Gastrocnemius medialis (tissue), 4 donors: ENCODE measurements around the gene SAMD8. TPM values are rescaled to one million over a fixed set of nuclear protein-coding genes. Genes with fewer than 3 reads are reported as not detected.

ENCODE experiments used
- ATAC-seq, 2 donors: fragments of 150-250 bp; one replicate each; pipeline ENCODE4 v1.9.1; 2016
- DNase-seq, 2 donors: peaks; one replicate each; pipeline ENCODE4 v3.0.0-alpha.2; 2019
- H3K27ac ChIP-seq, 4 donors: fragments of 200-600 bp; sonication (generic); 1 replicate in 1 of 4; 2 replicates in 3 of 4; pipeline ENCODE4 v1.5.1; 2016 to 2018; ENCODE audit warnings: mild to moderate bottlenecking in 2 of 4, moderate library complexity in 1 of 4
- H3K27me3 ChIP-seq, 3 donors: fragments of 200-600 bp; sonication (generic) in 2 of 3; 1 replicate in 1 of 3; 2 replicates in 2 of 3; pipeline versions ENCODE4 v1.5.1 to v1.6.0; 2016 to 2019; ENCODE audit warnings: mild to moderate bottlenecking in 1 of 3, moderate library complexity in 1 of 3
- H3K36me3 ChIP-seq, 2 donors: fragments of 200-600 bp; sonication (generic) in 1 of 2; one replicate each; pipeline ENCODE4 v1.5.1; 2017 to 2018
- H3K4me1 ChIP-seq, 2 donors: fragments of 200-600 bp; sonication (generic) in 1 of 2; one replicate each; pipeline ENCODE4 v1.5.1; 2016 to 2017; ENCODE audit warnings: mild to moderate bottlenecking in 2 of 2
- H3K4me3 ChIP-seq, 4 donors: fragments of 200-600 bp; sonication (generic) in 3 of 4; 1 replicate in 1 of 4; 2 replicates in 3 of 4; pipeline ENCODE4 v1.5.1; 2016 to 2019; ENCODE audit warnings: mild to moderate bottlenecking in 2 of 4
- H3K9me3 ChIP-seq, 3 donors: fragments of 200-600 bp; sonication (generic) in 2 of 3; 1 replicate in 1 of 3; 2 replicates in 2 of 3; pipeline ENCODE4 v1.5.1; 2016 to 2019
- POLR2A ChIP-seq, 2 donors: fragments of 450-650 bp; IDR thresholded peaks; one replicate each; pipeline ENCODE4 v1.6.1; 2017; ENCODE audit warnings: antibody characterized with exemption in 2 of 2, mild to moderate bottlenecking in 2 of 2, moderate library complexity in 2 of 2
- in situ Hi-C, 4 donors: fragments of 200-750 bp; cut with MboI; loops; one replicate each; pipeline versions ENCODE4 v1.15.0 to v1.8.0; 2017; ENCODE audit warnings: low sequenced_read_pairs in 4 of 4
- intact Hi-C: fragments of 100-400 bp; cut with DNase I; formaldehyde crosslinking; loops from one replicate; pipeline ENCODE4 v1.15.1; 2023; ENCODE audit warnings: low total_unique reads
- total RNA-seq, 4 donors: library from RNA; depleted of rRNA; stranded (reverse); fragments of >200 nt; gene quantifications; one replicate each; pipeline versions ENCODE4 v1.1.0 to v1.2.3, GENCODE V29; 2016
- TF ChIP-seq, protein P1 (sequence below), 5 experiments: fragments of 450-650 bp in 3 of 5; fragments of 200-600 bp in 2 of 5; sonication (generic) in 2 of 5; IDR thresholded peaks in 4 of 5; conservative IDR thresholded peaks in 1 of 5; 1 replicate in 4 of 5; 2 replicates in 1 of 5; pipeline ENCODE4 v1.5.1; 2016 to 2019; ENCODE audit warnings: antibody characterized with exemption in 5 of 5, mild to moderate bottlenecking in 3 of 5, moderate library complexity in 3 of 5

The SAMD8 gene
- total RNA-seq, 4 donors from 2014 or later = 46.2 to 125 (median 68.9) TPM

DNA sequence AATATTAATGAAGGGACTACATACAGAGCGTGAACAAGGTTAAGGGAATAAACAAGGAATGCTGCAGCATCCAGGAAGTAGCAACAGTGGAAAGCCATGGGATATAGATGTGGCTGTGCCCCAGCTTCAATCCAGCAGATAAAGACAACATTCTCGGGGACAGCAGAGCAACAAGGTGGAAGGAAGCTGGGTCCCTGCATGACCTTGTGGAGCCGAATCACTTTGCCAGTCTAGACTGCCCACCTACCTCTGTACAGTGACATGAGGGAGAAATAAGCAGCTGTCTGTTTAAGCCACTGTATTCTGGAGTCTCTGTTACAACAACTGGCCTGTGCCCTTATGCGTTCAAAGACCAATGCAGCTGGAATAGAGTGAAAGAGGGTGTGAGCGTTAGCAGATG, 30.1 kb upstream of the SAMD8 start:
- in situ Hi-C loops (no loop called here), intact Hi-C loops (no loop called here)
- no peaks in the 10 kb centered on the region for H3K27me3 ChIP-seq

DNA sequence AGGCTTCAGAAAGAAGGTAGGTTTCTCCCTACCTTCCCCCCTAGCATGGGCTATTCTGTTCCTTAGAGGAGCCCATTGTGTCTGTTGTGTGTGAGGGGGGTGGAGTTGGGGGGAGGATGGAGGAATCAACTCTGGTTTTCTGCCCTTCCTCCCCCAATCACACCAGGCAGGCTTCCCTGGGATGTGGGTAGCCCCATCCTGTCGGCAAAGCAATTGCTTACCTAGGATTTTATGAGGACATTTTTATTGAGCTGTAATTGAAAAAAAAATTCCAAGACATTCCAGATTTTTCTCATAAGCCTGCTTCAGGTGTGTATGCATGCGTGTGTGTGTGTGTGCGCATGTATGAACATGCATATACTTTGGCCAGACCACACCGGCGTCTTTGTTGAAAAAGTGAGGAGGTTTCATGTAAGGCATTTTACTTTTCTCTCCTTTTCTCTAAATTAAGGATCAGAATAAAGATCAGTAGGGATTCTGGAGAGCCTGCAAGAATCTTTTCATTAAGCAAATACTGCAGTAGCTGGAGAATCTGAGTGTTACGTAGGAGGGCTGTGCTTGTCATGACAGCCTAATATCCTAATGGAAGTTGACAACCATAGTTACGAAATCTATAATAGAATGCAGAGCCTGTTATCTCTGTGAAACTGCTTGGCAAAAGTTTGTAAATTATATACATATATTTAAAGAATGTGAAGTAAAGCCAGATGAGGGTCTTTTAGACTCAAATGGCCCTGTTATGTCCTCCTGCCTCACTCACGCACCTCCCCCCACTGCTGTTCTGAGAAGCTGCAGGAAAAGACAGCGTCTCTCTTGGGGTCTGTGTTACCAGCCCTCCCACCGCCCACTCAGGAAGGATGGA, 27.3 kb upstream of the SAMD8 start:
- in situ Hi-C loops (no loop called here), intact Hi-C loops (no loop called here)
- H3K36me3 ChIP-seq = no peaks in the 10 kb centered on the region
- DNase-seq (no peak), ATAC-seq (no peak)
- no peaks in the 10 kb centered on the region for H3K9me3 ChIP-seq
- TF ChIP-seq, protein P1, sequence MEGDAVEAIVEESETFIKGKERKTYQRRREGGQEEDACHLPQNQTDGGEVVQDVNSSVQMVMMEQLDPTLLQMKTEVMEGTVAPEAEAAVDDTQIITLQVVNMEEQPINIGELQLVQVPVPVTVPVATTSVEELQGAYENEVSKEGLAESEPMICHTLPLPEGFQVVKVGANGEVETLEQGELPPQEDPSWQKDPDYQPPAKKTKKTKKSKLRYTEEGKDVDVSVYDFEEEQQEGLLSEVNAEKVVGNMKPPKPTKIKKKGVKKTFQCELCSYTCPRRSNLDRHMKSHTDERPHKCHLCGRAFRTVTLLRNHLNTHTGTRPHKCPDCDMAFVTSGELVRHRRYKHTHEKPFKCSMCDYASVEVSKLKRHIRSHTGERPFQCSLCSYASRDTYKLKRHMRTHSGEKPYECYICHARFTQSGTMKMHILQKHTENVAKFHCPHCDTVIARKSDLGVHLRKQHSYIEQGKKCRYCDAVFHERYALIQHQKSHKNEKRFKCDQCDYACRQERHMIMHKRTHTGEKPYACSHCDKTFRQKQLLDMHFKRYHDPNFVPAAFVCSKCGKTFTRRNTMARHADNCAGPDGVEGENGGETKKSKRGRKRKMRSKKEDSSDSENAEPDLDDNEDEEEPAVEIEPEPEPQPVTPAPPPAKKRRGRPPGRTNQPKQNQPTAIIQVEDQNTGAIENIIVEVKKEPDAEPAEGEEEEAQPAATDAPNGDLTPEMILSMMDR (IDR thresholded peaks at IDR 0.05 in 4 of 5, conservative IDR thresholded peaks at IDR 0.05 in 1 of 5) = no peak
- TF ChIP-seq POLR2A (IDR thresholded peaks at IDR 0.05) = no peak
- H3K27me3 ChIP-seq = no peaks in the 10 kb centered on the region
- H3K4me3 ChIP-seq = no peak overlapping the region
- H3K27ac ChIP-seq = no peak overlapping the region
- peaks cover 11 to 14% of the 10 kb centered on the region in 2 donors for H3K4me1 ChIP-seq

More for the DNA sequence above, 30.1 kb upstream of the SAMD8 start:
- Histone ChIP-seq H3K4me1 (peaks cover 19% of the 10 kb centered on the region in 2 donors), H3K4me3 (no peak overlapping the region), H3K27ac (no peak overlapping the region), H3K9me3 (no peaks in the 10 kb centered on the region), H3K36me3 (no peaks in the 10 kb centered on the region)
- no peak for TF ChIP-seq POLR2A (IDR thresholded peaks at IDR 0.05)
- TF ChIP-seq, protein P1 (IDR thresholded peaks at IDR 0.05 in 4 of 5, conservative IDR thresholded peaks at IDR 0.05 in 1 of 5) = no peak
- DNase-seq = no peak
- no peak for ATAC-seq

DNA sequence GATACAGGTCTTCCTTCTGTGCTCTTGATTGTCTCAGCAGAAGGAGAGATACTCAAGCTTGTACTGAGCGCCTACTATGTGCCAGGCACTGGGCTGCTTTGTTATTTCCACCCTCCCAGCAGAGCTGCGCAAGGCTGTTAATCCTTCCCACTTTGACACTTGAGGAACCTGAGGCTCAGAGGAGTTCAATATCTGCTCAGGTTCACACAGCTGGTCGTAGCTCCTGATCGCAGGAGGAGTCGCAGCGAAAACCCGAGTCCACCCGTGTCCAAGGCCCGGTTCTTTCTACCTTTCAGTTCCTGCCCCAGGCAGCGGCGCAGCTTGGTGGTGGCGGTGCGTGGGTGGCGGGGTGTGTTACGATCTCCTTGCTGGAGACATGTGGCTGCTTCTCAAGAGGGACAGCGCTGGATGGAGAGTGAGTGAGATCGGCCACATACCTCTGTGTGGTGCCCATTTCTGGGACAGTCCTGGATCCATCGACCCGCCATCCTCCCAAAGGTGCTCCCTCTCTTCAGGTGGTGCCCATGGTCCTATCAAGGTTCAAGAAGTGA, 26.5 kb upstream of the SAMD8 start:
- intact Hi-C loops = no loop called here

DNA sequence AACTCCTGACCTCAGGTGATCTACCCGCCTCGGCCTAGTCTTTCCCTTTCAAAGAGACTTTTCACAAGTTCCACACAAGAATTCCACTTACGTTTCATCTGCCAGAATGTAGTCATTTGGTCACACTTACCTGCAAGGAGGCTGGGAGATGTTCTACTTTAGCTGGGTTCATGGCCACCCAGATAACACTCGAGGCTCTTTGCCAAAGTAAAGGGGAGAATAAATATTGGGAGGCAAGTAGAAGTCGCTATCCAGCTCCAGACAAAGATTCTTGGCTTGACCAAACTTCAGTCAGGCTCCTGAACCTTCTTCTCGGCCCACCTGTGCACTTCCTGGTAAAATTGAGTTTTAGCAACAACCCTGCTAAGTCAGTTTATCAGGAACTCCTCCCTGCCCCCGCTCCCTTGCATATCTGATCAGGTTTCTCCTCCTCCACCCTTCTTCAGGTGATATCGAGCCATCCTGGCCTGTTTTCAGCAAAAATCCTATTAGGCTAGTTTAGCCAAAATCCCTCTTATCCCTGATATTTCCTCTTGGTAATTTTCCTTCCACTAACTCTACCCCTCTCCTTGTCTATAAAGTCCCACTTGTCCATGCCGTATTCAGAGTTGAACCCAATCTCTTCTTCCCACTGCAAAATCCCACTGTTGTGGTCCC, 25.1 kb upstream of the SAMD8 start:
- no peak overlapping the region for H3K27ac ChIP-seq
- H3K27me3 ChIP-seq = no peaks in the 10 kb centered on the region
- no peaks in the 10 kb centered on the region for H3K9me3 ChIP-seq
- no peaks in the 10 kb centered on the region for H3K36me3 ChIP-seq
- TF ChIP-seq, protein P1 (IDR thresholded peaks at IDR 0.05 in 4 of 5, conservative IDR thresholded peaks at IDR 0.05 in 1 of 5) = no peak
- no peak for TF ChIP-seq POLR2A (IDR thresholded peaks at IDR 0.05)
- intact Hi-C loops = no loop called here
- peaks cover 0 to 5% of the 10 kb centered on the region in 2 donors for H3K4me1 ChIP-seq
- no peak for ATAC-seq
- no peak overlapping the region for H3K4me3 ChIP-seq
- no peak for DNase-seq
- in situ Hi-C loops = no loop called here

More for the DNA sequence above, 26.5 kb upstream of the SAMD8 start:
- no peak for ATAC-seq
- DNase-seq = no peak
- Histone ChIP-seq H3K27me3 (no peaks in the 10 kb centered on the region), H3K9me3 (no peaks in the 10 kb centered on the region), H3K27ac (no peak overlapping the region), H3K4me1 (peaks cover 6 to 7% of the 10 kb centered on the region in 2 donors), H3K36me3 (no peaks in the 10 kb centered on the region), H3K4me3 (no peak overlapping the region)
- in situ Hi-C loops = no loop called here
- TF ChIP-seq, protein P1 (IDR thresholded peaks at IDR 0.05 in 4 of 5, conservative IDR thresholded peaks at IDR 0.05 in 1 of 5) = no peak
- no peak for TF ChIP-seq POLR2A (IDR thresholded peaks at IDR 0.05)
